ENCODE measurements around the gene MED25.

MED25 gene

DNA sequence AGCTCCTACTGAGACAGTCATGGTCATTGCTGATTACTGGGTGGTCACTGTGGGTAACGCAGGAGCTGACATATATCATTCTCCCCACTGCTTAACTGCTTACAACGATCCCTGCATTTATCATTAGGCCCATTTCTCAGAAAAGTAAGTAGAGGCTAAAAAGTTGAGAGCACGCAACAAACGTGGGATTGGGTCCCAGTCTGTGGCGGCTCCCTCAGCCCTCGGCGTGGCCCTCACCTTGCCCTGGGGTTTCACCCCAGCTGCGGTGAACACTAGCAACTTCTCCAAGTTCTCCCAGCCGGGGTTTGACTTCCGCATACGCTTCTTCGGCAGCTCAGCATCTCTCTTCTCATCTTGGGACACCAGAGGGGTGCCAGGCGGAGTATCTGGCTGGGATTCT, 46.8 kb downstream of the MED25 start:
- TF ChIP-seq POU2F2 (IDR thresholded peaks at IDR 0.05; ENCODE audit: low read depth, low read length): no peak
- no peak for TF ChIP-seq SPI1 (IDR thresholded peaks at IDR 0.05; ENCODE audit: low read depth, low read length)
- TF ChIP-seq POLR2A (IDR thresholded peaks at IDR 0.05; ENCODE audit: low read depth, low read length): no peak
- no peak for TF ChIP-seq PAX5 (IDR thresholded peaks at IDR 0.05; ENCODE audit: insufficient read depth, low read length, severe bottlenecking)
- TF ChIP-seq TAF1 (IDR thresholded peaks at IDR 0.05; ENCODE audit: low read depth, low read length): no peak
- TF ChIP-seq POLR2AphosphoS5 (IDR thresholded peaks at IDR 0.05; ENCODE audit: low read depth, low read length): no peak
- DNase-seq (ENCODE audit: insufficient read length, low spot score) (no peak), FAIRE-seq (no peak)

GRCh38 chr19:49866933-49867782, 49.1 kb downstream of the MED25 start, which contains the start of gene PNKP:
Gene PNKP (minus strand): TSS chr19:49867576. CDS start chr19:49867204, 372 bp downstream.
- DNase-seq (ENCODE audit: insufficient read length, low spot score): peak; percentile 95
- peak; percentile 95 for FAIRE-seq
- no peak for TF ChIP-seq PAX5 (IDR thresholded peaks at IDR 0.05; ENCODE audit: insufficient read depth, low read length, severe bottlenecking)
- 0 out of 2 replicates have a peak, but pooled peaks have one; percentile 13 for TF ChIP-seq SPI1 (IDR thresholded peaks at IDR 0.05; ENCODE audit: low read depth, low read length)
- peak; percentile 81 for TF ChIP-seq POLR2A (IDR thresholded peaks at IDR 0.05; ENCODE audit: low read depth, low read length)
- TF ChIP-seq TAF1 (IDR thresholded peaks at IDR 0.05; ENCODE audit: low read depth, low read length): no peak
- TF ChIP-seq POU2F2 (IDR thresholded peaks at IDR 0.05; ENCODE audit: low read depth, low read length): no peak; the same call in 1 of the 2 replicates
- TF ChIP-seq POLR2AphosphoS5 (IDR thresholded peaks at IDR 0.05; ENCODE audit: low read depth, low read length): peak; percentile 82

- FAIRE-seq (no peak), DNase-seq (ENCODE audit: insufficient read length, low spot score) (no peak)
- TF ChIP-seq POU2F2 (IDR thresholded peaks at IDR 0.05; ENCODE audit: low read depth, low read length): no peak
- no peak for TF ChIP-seq SPI1 (IDR thresholded peaks at IDR 0.05; ENCODE audit: low read depth, low read length)
- no peak for TF ChIP-seq POLR2AphosphoS5 (IDR thresholded peaks at IDR 0.05; ENCODE audit: low read depth, low read length)
- TF ChIP-seq PAX5 (IDR thresholded peaks at IDR 0.05; ENCODE audit: insufficient read depth, low read length, severe bottlenecking): no peak
- no peak; the same call in 1 of the 2 replicates for TF ChIP-seq POLR2A (IDR thresholded peaks at IDR 0.05; ENCODE audit: low read depth, low read length)
- TF ChIP-seq TAF1 (IDR thresholded peaks at IDR 0.05; ENCODE audit: low read depth, low read length): no peak
Observed at GRCh38 chr19:49869009-49869483, 51.0 kb downstream of the MED25 start.

GRCh38 chr19:49869484-49870308, 51.6 kb downstream of the MED25 start:
- peak; percentile 98 for FAIRE-seq
- DNase-seq (ENCODE audit: insufficient read length, low spot score): peak; percentile 79

DNA sequence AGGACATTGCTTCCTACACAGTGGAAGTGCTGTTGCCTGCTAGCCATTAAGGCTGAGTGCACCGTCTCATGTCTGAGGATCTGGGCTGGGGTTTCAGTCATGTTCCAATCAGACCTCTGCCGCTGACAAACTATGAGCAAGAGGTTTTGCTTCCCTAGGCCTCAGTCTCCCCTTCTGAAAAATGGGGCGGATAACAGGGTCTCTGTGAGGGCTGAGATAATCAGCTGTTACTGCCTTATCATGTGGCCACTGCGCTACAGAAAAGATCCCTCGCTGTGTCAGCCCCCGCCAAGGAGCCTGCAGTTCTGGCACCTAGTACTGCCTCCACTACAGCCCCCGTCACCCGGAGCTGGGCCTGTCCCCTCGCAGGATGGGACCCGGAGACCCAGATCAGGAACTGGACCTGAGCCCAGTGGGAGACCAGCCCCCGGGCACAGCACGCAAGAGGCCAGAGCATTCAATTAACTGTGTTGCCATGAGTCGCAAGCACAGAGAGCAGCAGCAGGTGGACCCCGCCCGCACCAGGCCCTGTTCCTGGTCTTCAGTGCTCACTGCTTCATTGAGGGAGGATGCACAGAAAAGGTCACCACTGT, 52.3 kb downstream of the MED25 start:
- DNase-seq (ENCODE audit: insufficient read length, low spot score): no peak
- FAIRE-seq: no peak
- TF ChIP-seq POLR2A (IDR thresholded peaks at IDR 0.05; ENCODE audit: low read depth, low read length): no peak
- TF ChIP-seq TAF1 (IDR thresholded peaks at IDR 0.05; ENCODE audit: low read depth, low read length): no peak
- TF ChIP-seq POLR2AphosphoS5 (IDR thresholded peaks at IDR 0.05; ENCODE audit: low read depth, low read length): no peak
- TF ChIP-seq PAX5 (IDR thresholded peaks at IDR 0.05; ENCODE audit: insufficient read depth, low read length, severe bottlenecking): no peak
- no peak for TF ChIP-seq SPI1 (IDR thresholded peaks at IDR 0.05; ENCODE audit: low read depth, low read length)
- no peak for TF ChIP-seq POU2F2 (IDR thresholded peaks at IDR 0.05; ENCODE audit: low read depth, low read length)

More at GRCh38 chr19:49869484-49870308, 51.6 kb downstream of the MED25 start:
- no peak for TF ChIP-seq TAF1 (IDR thresholded peaks at IDR 0.05; ENCODE audit: low read depth, low read length)
- TF ChIP-seq PAX5 (IDR thresholded peaks at IDR 0.05; ENCODE audit: insufficient read depth, low read length, severe bottlenecking): no peak
- 0 out of 2 replicates have a peak, but pooled peaks have one; percentile 20 for TF ChIP-seq POLR2A (IDR thresholded peaks at IDR 0.05; ENCODE audit: low read depth, low read length)
- TF ChIP-seq SPI1 (IDR thresholded peaks at IDR 0.05; ENCODE audit: low read depth, low read length): no peak

DNA sequence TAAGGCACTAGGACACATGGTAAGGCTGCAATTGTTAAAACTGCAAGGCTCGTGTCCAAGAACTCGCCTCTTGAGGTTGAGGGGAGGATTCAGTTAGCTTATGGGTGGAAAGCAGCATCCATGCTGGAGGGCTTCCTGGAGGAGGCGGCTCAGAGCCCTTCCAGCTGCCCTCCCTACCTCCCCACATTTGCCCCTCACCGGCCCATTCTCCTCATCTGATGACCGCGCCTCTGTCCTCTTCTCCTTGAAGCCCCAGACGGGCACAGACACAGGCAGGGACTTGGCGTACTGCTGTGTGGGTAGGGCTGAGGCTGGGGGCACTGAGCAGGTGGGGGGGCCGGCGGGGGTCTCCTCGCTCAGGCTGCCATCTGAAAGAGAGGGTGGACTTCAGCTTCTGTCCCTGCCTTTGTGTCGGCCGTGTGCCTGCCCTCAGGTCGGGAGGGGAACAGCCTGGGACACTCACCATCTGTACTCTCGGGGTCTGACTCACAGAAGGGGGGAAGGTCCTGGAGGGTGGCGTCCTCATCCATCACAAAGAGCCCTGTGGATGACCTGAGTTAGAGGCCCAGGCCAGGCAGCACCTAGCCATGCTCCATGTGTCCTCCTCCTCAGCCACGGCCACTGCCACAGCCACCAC, 53.4 kb downstream of the MED25 start:
- DNase-seq (ENCODE audit: insufficient read length, low spot score): no peak
- no peak for FAIRE-seq
- no peak for TF ChIP-seq TAF1 (IDR thresholded peaks at IDR 0.05; ENCODE audit: low read depth, low read length)
- TF ChIP-seq POLR2A (IDR thresholded peaks at IDR 0.05; ENCODE audit: low read depth, low read length): no peak
- TF ChIP-seq POU2F2 (IDR thresholded peaks at IDR 0.05; ENCODE audit: low read depth, low read length): no peak
- no peak for TF ChIP-seq POLR2AphosphoS5 (IDR thresholded peaks at IDR 0.05; ENCODE audit: low read depth, low read length)
- TF ChIP-seq SPI1 (IDR thresholded peaks at IDR 0.05; ENCODE audit: low read depth, low read length): no peak
- no peak for TF ChIP-seq PAX5 (IDR thresholded peaks at IDR 0.05; ENCODE audit: insufficient read depth, low read length, severe bottlenecking)

DNA sequence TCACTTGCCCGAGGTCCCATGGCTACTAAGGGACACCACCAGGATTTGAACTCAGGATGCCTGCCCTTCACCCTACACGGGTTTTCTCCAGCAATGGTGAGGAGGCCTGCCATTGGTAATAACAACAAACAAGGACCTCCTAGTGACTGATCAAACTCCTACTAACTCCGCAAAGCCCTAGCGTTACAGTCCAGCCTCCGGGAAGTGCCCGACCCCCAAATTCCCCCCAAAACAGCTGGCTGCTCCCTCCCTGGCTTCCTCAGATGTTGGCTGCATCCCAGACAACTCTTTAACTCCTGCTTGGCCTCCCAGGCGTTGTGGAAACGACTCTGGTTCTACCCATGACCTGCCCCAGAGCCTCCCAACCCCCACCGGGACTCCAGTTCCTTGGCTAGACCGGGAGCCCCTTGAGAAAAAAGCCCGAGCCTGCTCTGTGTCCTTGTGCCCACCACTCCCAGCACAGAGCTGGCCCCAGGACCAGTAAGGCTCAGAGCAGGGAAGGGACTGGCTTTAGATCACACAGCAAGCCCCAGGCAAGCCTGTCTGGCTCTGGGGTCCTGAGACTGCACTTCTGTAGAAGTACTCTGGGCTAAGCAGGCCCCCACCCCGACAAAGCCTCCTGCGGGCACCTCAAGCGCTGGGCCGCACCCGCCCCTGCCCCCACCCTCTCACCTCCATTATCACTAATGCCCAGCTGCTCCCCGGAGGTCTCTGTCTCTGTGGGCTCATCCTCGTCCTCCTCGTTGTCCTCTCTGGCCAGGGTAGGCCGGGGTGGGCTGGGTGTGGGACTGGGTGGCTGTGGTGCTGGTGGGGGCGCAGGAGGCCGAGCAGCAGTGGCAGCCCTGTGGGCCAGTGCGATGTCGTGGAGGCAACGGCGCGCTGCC, 54.4 kb downstream of the MED25 start:
- no peak for DNase-seq (ENCODE audit: insufficient read length, low spot score)
- TF ChIP-seq PAX5 (IDR thresholded peaks at IDR 0.05; ENCODE audit: insufficient read depth, low read length, severe bottlenecking) (no peak), POLR2AphosphoS5 (IDR thresholded peaks at IDR 0.05; ENCODE audit: low read depth, low read length) (no peak), POLR2A (IDR thresholded peaks at IDR 0.05; ENCODE audit: low read depth, low read length) (no peak), POU2F2 (IDR thresholded peaks at IDR 0.05; ENCODE audit: low read depth, low read length) (no peak), TAF1 (IDR thresholded peaks at IDR 0.05; ENCODE audit: low read depth, low read length) (no peak), SPI1 (IDR thresholded peaks at IDR 0.05; ENCODE audit: low read depth, low read length) (no peak)
- FAIRE-seq: no peak
